Dedifferentiated amniotic fluid mesenchymal stem cell (primary cell): ENCODE results near the gene FGD3.
"Not testable (repeated sequence)": the region's sequence is repeated elsewhere in the genome, so short reads cannot be mapped to it uniquely, and the experiment has no call there.

Experiments
- DNase-seq: peaks from one replicate; pipeline ENCODE4 v3.0.0-alpha.2; 2016; ENCODE audit errors: extremely low spot score

Gene FGD3

DNA sequence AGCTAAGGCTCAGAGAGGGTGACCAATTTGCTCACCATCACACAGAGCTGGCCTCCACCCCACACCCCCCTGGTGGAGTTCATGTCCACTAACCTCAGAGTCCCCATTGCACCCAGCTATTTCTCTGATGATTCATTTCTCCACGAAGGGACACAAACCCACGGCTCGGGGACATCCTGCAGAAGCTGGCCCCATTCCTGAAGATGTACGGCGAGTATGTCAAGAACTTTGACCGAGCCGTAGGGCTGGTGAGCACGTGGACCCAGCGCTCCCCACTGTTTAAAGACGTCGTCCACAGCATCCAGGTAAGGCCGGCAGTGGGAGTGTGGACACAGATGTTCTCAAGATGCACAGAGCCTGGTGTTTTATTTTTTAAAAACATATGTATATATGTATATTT, 58.6 kb downstream of the FGD3 start:
- no peak for DNase-seq

DNA sequence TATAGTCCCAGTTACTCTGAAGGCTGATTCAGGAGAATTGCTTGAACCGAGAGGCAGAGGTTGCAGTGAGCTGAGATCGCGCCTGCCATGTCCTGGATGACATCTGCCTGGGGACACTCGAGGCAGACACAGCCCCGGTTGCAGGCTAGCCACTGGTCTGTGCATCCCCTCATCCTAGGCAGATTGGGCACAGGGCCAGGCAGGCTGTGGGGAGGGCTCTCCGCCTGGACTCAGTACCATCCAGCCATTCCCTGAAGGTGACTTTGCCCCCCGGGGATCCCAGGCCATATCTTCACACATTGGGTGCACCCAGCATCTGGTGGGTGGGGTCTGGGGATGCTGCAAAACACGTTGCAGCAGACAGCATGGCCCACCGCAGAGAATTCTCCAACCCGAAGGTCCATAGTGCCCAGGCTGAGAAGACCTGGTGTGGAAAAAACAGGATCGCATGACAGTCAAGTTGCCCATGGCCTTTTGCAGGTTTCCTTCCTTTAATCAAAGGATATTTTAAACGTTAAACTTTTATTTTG, 60.3 kb downstream of the FGD3 start:
- no peak for DNase-seq

DNA sequence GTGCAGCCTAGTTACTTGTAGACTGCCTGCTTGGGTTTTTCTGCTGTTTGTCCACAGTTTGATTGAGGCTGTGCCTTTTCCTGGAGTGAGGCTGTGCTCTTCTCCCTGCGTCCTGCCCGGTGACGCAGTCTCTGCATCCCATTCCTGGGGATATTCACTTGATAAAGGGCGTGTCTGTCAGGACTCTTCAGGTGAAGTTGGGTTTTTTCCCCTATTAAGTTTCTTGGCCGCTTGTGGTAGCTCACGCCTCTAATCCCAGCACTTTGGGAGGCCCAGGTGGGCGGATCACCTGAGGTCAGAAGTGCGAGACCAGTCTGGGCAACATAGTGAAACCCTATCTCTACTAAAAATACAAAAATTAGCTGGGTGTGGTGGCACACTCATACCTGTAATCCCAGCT, 61.1 kb downstream of the FGD3 start:
- DNase-seq: no peak

- no peak for DNase-seq
Measured at GRCh38 chr9:93009337-93010015, 62.2 kb downstream of the FGD3 start.

GRCh38 chr9:93010056-93010455, 62.7 kb downstream of the FGD3 start:
- no peak for DNase-seq

GRCh38 chr9:93010704-93011103, 63.4 kb downstream of the FGD3 start:
- DNase-seq: no peak

- DNase-seq: no peak
Measured at GRCh38 chr9:93011114-93011513, 63.8 kb downstream of the FGD3 start.

- no peak for DNase-seq
Measured at GRCh38 chr9:93012963-93013855, 65.9 kb downstream of the FGD3 start.

GRCh38 chr9:93013856-93014582, 66.7 kb downstream of the FGD3 start:
- no peak for DNase-seq

- DNase-seq: not testable (repeated sequence)
Measured at GRCh38 chr9:93015190-93015589, 67.9 kb downstream of the FGD3 start.

DNA sequence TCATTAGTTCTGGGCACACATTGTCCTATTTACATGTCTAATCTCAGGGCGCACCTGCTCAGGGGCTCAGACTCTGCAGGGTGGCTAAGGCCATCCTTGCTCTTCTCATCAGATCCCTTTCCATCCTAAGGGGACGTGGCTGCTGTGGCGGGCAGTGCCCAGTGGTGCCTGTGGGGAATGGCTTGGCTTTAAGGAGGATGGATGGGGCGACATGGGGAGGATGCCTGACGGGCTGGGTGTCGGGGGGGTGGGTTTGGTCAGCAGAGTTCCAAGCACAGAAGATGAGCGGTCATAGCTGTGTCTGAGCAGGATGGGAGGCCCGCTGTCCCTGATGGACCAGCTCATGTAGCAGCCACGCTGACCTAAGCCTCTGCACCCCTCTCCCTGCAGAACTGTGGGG, 70.3 kb downstream of the FGD3 start:
- DNase-seq: no peak

DNA sequence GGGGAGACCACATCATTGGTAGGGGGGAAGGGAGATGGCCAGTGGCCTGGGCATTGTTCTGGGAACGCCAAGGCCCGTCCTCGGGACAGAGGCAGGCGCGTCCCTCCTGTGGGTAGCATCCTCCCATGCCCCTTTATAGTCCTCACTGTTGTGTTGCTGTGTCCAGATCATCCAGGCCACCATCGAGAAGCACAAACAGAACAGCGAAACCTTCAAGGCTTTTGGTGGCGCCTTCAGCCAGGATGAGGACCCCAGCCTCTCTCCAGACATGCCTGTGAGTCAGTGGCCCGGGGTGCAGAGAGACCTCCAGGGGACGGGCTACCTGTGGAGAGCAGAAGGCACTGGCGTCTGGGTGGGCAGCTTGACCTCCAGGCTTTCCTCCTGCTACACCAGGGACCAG, 72.8 kb downstream of the FGD3 start:
- DNase-seq: no peak

DNA sequence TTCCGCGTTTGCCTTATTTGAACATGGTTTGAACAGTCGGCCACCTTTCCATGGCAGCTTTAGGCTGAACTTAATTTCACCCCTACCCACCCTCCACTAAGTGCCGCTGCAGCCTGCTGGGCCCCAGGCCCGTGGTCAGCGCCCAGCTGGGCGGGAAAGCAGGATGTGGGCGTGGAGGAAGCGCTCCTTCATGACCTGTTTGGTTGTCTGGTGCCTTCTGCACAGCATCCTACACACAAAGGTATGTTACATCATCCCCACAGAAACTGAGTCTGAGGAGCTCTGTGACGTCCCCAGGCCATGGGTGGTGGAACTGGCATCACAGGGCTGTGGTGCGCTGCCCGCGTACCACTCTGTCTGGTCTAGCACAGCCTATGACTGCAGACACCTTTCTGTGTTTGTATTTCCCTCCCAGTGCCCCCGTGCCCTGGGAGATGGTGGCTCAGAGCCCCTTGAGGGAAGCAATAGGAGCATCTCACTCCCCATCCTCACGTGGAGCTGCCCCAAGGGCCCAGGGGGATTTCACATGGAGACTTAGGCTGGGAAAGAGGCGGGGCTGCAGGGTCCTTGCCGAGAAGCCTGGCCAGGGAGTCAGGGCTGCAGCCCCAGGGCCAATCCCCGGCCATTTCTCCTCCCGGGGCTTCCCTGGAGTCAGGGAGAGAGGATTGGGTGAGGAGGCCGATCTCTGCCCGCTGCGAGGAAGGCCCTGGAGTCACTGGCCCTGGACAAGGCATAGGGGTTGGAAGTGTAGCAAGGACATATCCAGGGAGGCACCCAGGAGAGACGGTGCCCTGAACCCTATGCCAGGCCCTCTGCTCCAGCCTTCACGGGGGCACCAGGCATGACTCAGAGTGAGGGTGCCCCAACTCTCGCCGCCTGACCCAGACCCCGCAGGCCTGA, 73.7 kb downstream of the FGD3 start:
- no peak for DNase-seq

- no peak for DNase-seq
Measured at GRCh38 chr9:93022066-93022465, 74.7 kb downstream of the FGD3 start.

GRCh38 chr9:93022721-93023520, 75.6 kb downstream of the FGD3 start:
- DNase-seq: no peak

DNA sequence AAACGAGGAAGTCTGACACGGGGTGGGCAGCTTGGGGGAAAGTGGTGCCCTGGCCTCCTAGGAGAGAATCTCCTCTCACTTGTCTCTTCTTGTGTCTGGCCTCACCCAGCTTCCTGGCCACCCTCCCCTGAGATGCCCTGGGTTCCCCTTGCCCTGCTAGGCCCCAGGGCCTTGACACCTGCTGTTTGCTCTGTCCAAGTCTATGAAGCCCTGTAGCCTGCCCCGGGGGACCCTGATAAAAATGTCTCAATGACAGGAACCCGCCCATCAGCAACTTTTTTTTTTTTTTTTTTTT, 76.1 kb downstream of the FGD3 start:
- no peak for DNase-seq

- no peak for DNase-seq
Measured at GRCh38 chr9:93024646-93024910, 77.3 kb downstream of the FGD3 start.

GRCh38 chr9:93024986-93025630, 77.8 kb downstream of the FGD3 start:
- DNase-seq: no peak

- DNase-seq: no peak
Measured at GRCh38 chr9:93025736-93026135, 78.4 kb downstream of the FGD3 start.

GRCh38 chr9:93026640-93027039, 79.3 kb downstream of the FGD3 start:
- DNase-seq: no peak
